Loucy (cell line): ENCODE results near the gene SLC29A1.

Source experiments
- H2AFZ ChIP-seq: fragments of 200-600 bp; sonication (generic); 2 replicates; pipeline ENCODE4 v1.6.0; 2016; ENCODE audit warnings: antibody characterized with exemption, mild to moderate bottlenecking, low read length, moderate library complexity
- H3F3A ChIP-seq: fragments of 200-600 bp; 2 replicates; pipeline ENCODE4 v1.6.0; 2016; ENCODE audit warnings: antibody characterized with exemption, low read depth, mild to moderate bottlenecking
- H3K27me3 ChIP-seq: fragments of 200-600 bp; sonication (generic); 2 replicates; pipeline ENCODE4 v1.6.1; 2014; ENCODE audit warnings: low read length, mild to moderate bottlenecking; ENCODE audit not compliant: insufficient read depth, poor library complexity, severe bottlenecking
- H3K36me3 ChIP-seq: fragments of 200-600 bp; sonication (generic); 2 replicates; pipeline ENCODE4 v1.6.1; 2016; ENCODE audit warnings: low read length; ENCODE audit not compliant: insufficient read depth
- H3K4me1 ChIP-seq: fragments of 200-600 bp; sonication (generic); 2 replicates; pipeline ENCODE4 v1.5.1; 2014; ENCODE audit warnings: low read length, mild to moderate bottlenecking; ENCODE audit not compliant: insufficient read depth, poor library complexity, severe bottlenecking
- H3K4me2 ChIP-seq: fragments of 200-600 bp; sonication (generic); 2 replicates; pipeline ENCODE4 v1.6.0; 2014; ENCODE audit warnings: antibody characterized with exemption, low read length, low read depth, mild to moderate bottlenecking; ENCODE audit not compliant: poor library complexity, severe bottlenecking
- H3K4me3 ChIP-seq: fragments of 200-600 bp; sonication (generic); 2 replicates; pipeline ENCODE4 v1.5.1; 2014; ENCODE audit warnings: low read length, mild to moderate bottlenecking, mixed read lengths; ENCODE audit not compliant: poor library complexity, severe bottlenecking
- H3K79me2 ChIP-seq: fragments of 200-600 bp; sonication (generic); 2 replicates; pipeline ENCODE4 v1.6.1; 2014; ENCODE audit warnings: low read length; ENCODE audit not compliant: insufficient read depth
- H3K9ac ChIP-seq: fragments of 200-600 bp; sonication (generic); 2 replicates; pipeline ENCODE4 v1.6.0; 2014; ENCODE audit warnings: mild to moderate bottlenecking, low read depth, low read length, moderate library complexity; ENCODE audit not compliant: poor library complexity, severe bottlenecking
- H3K9me2 ChIP-seq: fragments of 200-600 bp; sonication (generic); replicated peaks from 2 replicates; pipeline ENCODE4 v1.6.1; 2016; ENCODE audit warnings: low read depth, low read length, mixed read lengths
- H3K9me3 ChIP-seq: fragments of 200-600 bp; sonication (generic); 2 replicates; pipeline ENCODE4 v1.6.1; 2014; ENCODE audit warnings: mild to moderate bottlenecking, antibody characterized with exemption, low read length, low read depth; ENCODE audit not compliant: insufficient read depth
- H4K20me1 ChIP-seq: fragments of 200-600 bp; sonication (generic); 2 replicates; pipeline ENCODE4 v1.6.0; 2014; ENCODE audit warnings: antibody characterized with exemption, low read length, mild to moderate bottlenecking; ENCODE audit not compliant: insufficient read depth, poor library complexity, severe bottlenecking
- CTCF ChIP-seq: fragments of 200-600 bp; sonication (generic); conservative IDR thresholded peaks from 2 replicates; pipeline ENCODE4 v1.5.1; 2014; ENCODE audit warnings: mild to moderate bottlenecking, antibody characterized with exemption, low read length
- EZH2phosphoT487 ChIP-seq: fragments of 200-600 bp; IDR thresholded peaks from 2 replicates; pipeline ENCODE4 v1.6.1; 2018; ENCODE audit warnings: antibody characterized with exemption, mild to moderate bottlenecking, moderate library complexity, borderline replicate concordance

SLC29A1 gene

GRCh38 chr6:44211284-44211683, 12.1 kb upstream of the SLC29A1 start:
- H3K4me2 ChIP-seq = no peak overlapping the region
- no peak overlapping the region for H2AFZ ChIP-seq
- H3K36me3 ChIP-seq = no peaks in the 10 kb centered on the region
- no peaks in the 10 kb centered on the region for H3K79me2 ChIP-seq
- no peaks in the 10 kb centered on the region for H3K9me2 ChIP-seq
- TF ChIP-seq CTCF (no peak), EZH2phosphoT487 (no peak)
- no peaks in the 10 kb centered on the region for H3K9me3 ChIP-seq
- no peak overlapping the region for H3K4me3 ChIP-seq
- no peak overlapping the region for H3K9ac ChIP-seq
- H3K4me1 ChIP-seq = no peaks in the 10 kb centered on the region
- no peaks in the 10 kb centered on the region for H4K20me1 ChIP-seq
- no peaks in the 10 kb centered on the region for H3K27me3 ChIP-seq
- H3F3A ChIP-seq = no peaks in the 10 kb centered on the region

- no peaks in the 10 kb centered on the region for H4K20me1 ChIP-seq
- H3K79me2 ChIP-seq = no peaks in the 10 kb centered on the region
- TF ChIP-seq CTCF = no peak
- no peak for TF ChIP-seq EZH2phosphoT487
- no peaks in the 10 kb centered on the region for H3F3A ChIP-seq
- no peak overlapping the region for H3K4me3 ChIP-seq
- peaks cover 19% of the 10 kb centered on the region for H3K4me1 ChIP-seq
- H3K9me3 ChIP-seq = no peaks in the 10 kb centered on the region
- H2AFZ ChIP-seq = no peak overlapping the region
- H3K9me2 ChIP-seq = no peaks in the 10 kb centered on the region
- no peak overlapping the region for H3K4me2 ChIP-seq
- no peaks in the 10 kb centered on the region for H3K27me3 ChIP-seq
- H3K9ac ChIP-seq = no peak overlapping the region
- H3K36me3 ChIP-seq = no peaks in the 10 kb centered on the region
Observed at GRCh38 chr6:44214307-44214706, 9.1 kb upstream of the SLC29A1 start.

- Histone ChIP-seq H3K9me2 (no peaks in the 10 kb centered on the region), H3K4me1 (peaks cover 27% of the 10 kb centered on the region), H3K4me2 (no peak within 1 kb of the TSS), H3K36me3 (no peaks in the 10 kb centered on the region), H3K79me2 (no peaks in the 10 kb centered on the region), H3K9ac (no peak within 1 kb of the TSS), H3F3A (peaks cover 3% of the 10 kb centered on the region; the same call in 1 of the 2 replicates), H2AFZ (no peak within 1 kb of the TSS), H3K4me3 (no peak within 1 kb of the TSS), H3K27me3 (no peaks in the 10 kb centered on the region), H3K9me3 (no peaks in the 10 kb centered on the region), H4K20me1 (no peaks in the 10 kb centered on the region)
- TF ChIP-seq EZH2phosphoT487 = no peak
Observed at GRCh38 chr6:44216677-44217331, 6.6 kb upstream of the SLC29A1 start, which contains the start of gene MYMX. TSS of gene MYMX (plus strand) at chr6:44216926. CDS start at chr6:44217472, 546 bp downstream.
